Sigmoid colon (tissue), 7 donors: ENCODE measurements around the gene SCUBE1. TPM values are rescaled to one million over a fixed set of nuclear protein-coding genes. Genes with fewer than 3 reads are reported as not detected.

Experiments used
- DNase-seq: peaks from one replicate; pipeline ENCODE4 v3.0.0-alpha.2; 2019
- H3K27ac ChIP-seq, 4 donors: fragments of 200-600 bp; sonication (generic); one replicate each; pipeline ENCODE4 v1.5.1; 2016 to 2019; ENCODE audit warnings: mild to moderate bottlenecking in 1 of 4
- H3K27me3 ChIP-seq, 3 donors: fragments of 200-600 bp; sonication (generic); one replicate each; pipeline ENCODE4 v1.5.1; 2019; ENCODE audit warnings: mild to moderate bottlenecking in 1 of 3
- H3K36me3 ChIP-seq, 4 donors: fragments of 200-600 bp; sonication (generic); one replicate each; pipeline ENCODE4 v1.5.1; 2016 to 2019
- H3K4me1 ChIP-seq, 4 donors: fragments of 200-600 bp; sonication (generic); one replicate each; pipeline ENCODE4 v1.5.1; 2017 to 2019
- H3K4me3 ChIP-seq, 4 donors: fragments of 200-600 bp; sonication (generic); one replicate each; pipeline ENCODE4 v1.5.1; 2017 to 2019; ENCODE audit warnings: mild to moderate bottlenecking in 2 of 4, moderate library complexity in 1 of 4
- H3K9me3 ChIP-seq, 4 donors: fragments of 200-600 bp in 3 of 4; sonication (generic) in 3 of 4; one replicate each; pipeline versions ENCODE4 v1.5.1 to v1.6.1; 2013 to 2019
- CTCF ChIP-seq, 4 experiments: fragments of 450-650 bp in 3 of 4; fragments of 200-600 bp in 1 of 4; IDR thresholded peaks; one replicate each; pipeline ENCODE4 v1.5.1; 2016 to 2019; ENCODE audit warnings: antibody characterized with exemption in 4 of 4, mild to moderate bottlenecking in 3 of 4, moderate library complexity in 2 of 4
- EP300 ChIP-seq, 4 donors: sonication (generic); formaldehyde crosslinking; IDR thresholded peaks; one replicate each; pipeline ENCODE4 v1.6.1; 2017; ENCODE audit warnings: antibody characterized with exemption in 4 of 4
- POLR2A ChIP-seq, 2 donors: fragments of 450-650 bp; IDR thresholded peaks; one replicate each; pipeline ENCODE4 v1.6.1; 2016; ENCODE audit warnings: antibody characterized with exemption in 2 of 2, mild to moderate bottlenecking in 2 of 2, moderate library complexity in 2 of 2
- POLR2AphosphoS5 ChIP-seq, 4 donors: sonication (generic); formaldehyde crosslinking; IDR thresholded peaks; one replicate each; pipeline ENCODE4 v1.6.1; 2017; ENCODE audit warnings: antibody characterized with exemption in 4 of 4
- WGBS, 2 donors: extraction: QIAGEN DNeasy Blood & Tissue Kit; methylation state at CpG; one replicate each; pipeline ENCODE4 v1.1.7; 2013; 5-methylcytosine and 5-hydroxymethylcytosine counted together
- intact Hi-C: fragments of 100-400 bp; cut with DNase I; formaldehyde crosslinking; loops from one replicate; pipeline ENCODE4 v1.15.1; 2023
- polyA plus RNA-seq, 3 donors: library from polyadenylated mRNA; stranded (reverse); fragments of 200-250 nt; gene quantifications; one replicate each; pipeline ENCODE4 v1.2.3, GENCODE V29; 2013
- total RNA-seq, 4 donors: library from RNA; depleted of rRNA; stranded (reverse); fragments of >200 nt; gene quantifications; one replicate each; pipeline ENCODE4 v1.1.0, GENCODE V29; 2016
- donor health status: healthy with polysubstance abuse.
- donor health status: Bipolar disorder and iron deficiency.
- donor health status: healthy.

Gene SCUBE1
- total and polyA plus RNA-seq, 7 donors = 0.23 to 1.1 (median 0.55) TPM

DNA sequence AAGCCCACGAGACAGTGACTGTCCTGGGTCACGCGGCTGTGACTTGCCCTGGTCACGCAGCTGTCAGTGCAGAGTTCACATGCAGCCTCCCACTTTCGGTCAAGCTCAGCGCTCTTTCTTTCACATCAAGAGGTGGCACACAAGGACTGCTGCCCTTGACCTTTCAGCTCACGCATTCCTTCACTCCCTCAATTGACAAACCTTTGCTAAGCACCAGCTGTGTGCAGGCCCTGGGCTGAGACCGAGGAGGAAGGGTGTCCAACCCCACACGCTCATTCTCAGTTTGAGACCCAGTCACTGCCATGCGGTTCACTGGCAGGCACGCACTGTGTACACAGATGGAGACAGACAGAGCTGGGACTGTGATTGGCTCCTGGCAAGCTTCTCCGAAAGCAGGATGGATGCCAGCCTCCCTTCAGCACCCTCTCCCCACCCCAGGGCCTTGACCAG is 70.3 kb downstream of the SCUBE1 start:
- DNase-seq = no peak
- no peak for TF ChIP-seq CTCF (IDR thresholded peaks at IDR 0.05)
- no peak for TF ChIP-seq EP300 (IDR thresholded peaks at IDR 0.05)
- no peak for TF ChIP-seq POLR2AphosphoS5 (IDR thresholded peaks at IDR 0.05)
- no peak for TF ChIP-seq POLR2A (IDR thresholded peaks at IDR 0.05)
- peaks cover 0 to 12% (median 10%) of the 10 kb centered on the region in 3 donors for H3K27me3 ChIP-seq
- no peaks in the 10 kb centered on the region for H3K9me3 ChIP-seq
- intact Hi-C loops = no loop called here
- no peak overlapping the region for H3K4me3 ChIP-seq
- H3K36me3 ChIP-seq = no peaks in the 10 kb centered on the region
- no peak overlapping the region for H3K27ac ChIP-seq
- H3K4me1 ChIP-seq = peaks cover 0 to 4% (median 1%) of the 10 kb centered on the region in 4 donors
- WGBS, 2 donors = 40 to 76% methylated on average over 12 of the region's 12 CpGs

DNA sequence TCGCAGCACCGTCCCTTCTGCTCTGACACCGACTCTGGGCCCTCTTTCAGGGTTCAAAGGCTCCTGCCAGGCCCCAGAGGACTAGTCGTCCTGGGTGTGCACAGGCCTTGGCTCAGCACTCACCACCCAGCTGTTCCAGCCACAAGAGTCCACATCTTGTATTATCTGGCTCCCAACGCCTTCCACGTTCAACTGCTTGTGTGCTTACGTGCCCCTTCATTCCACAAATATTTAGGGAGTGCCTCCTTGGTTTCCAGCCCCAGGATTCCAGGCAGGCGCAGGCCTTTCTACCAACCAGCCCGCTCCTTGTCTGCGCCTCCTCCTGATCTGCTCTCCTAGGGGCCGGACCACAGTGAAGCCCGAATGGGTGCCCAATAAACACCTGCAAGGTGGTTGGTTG is 70.9 kb downstream of the SCUBE1 start:
- intact Hi-C loops = no loop called here
- no peak overlapping the region for H3K27ac ChIP-seq
- H3K4me3 ChIP-seq = no peak overlapping the region
- 63 to 78% methylated on average over 12 of the region's 12 CpGs for WGBS, 2 donors
- H3K27me3 ChIP-seq = peaks cover 0 to 15% (median 10%) of the 10 kb centered on the region in 3 donors
- no peaks in the 10 kb centered on the region for H3K4me1 ChIP-seq
- H3K9me3 ChIP-seq = no peaks in the 10 kb centered on the region
- TF ChIP-seq POLR2A (IDR thresholded peaks at IDR 0.05) = no peak
- TF ChIP-seq CTCF (IDR thresholded peaks at IDR 0.05) = no peak
- TF ChIP-seq EP300 (IDR thresholded peaks at IDR 0.05) = no peak
- no peak for TF ChIP-seq POLR2AphosphoS5 (IDR thresholded peaks at IDR 0.05)
- no peaks in the 10 kb centered on the region for H3K36me3 ChIP-seq
- no peak for DNase-seq

GRCh38 chr22:43270949-43271348 is 72.2 kb downstream of the SCUBE1 start:
- no peak for TF ChIP-seq CTCF (IDR thresholded peaks at IDR 0.05)
- no peak for TF ChIP-seq EP300 (IDR thresholded peaks at IDR 0.05)
- no peak for TF ChIP-seq POLR2AphosphoS5 (IDR thresholded peaks at IDR 0.05)
- no peak for TF ChIP-seq POLR2A (IDR thresholded peaks at IDR 0.05)
- Histone ChIP-seq H3K36me3 (no peaks in the 10 kb centered on the region), H3K4me1 (no peaks in the 10 kb centered on the region), H3K9me3 (no peaks in the 10 kb centered on the region), H3K27ac (no peak overlapping the region), H3K4me3 (no peak overlapping the region), H3K27me3 (peaks cover 0 to 22% (median 17%) of the 10 kb centered on the region in 3 donors)
- WGBS, 2 donors = 78 to 90% methylated on average over 7 of the region's 7 CpGs
- DNase-seq = no peak
- intact Hi-C loops = no loop called here

- no peaks in the 10 kb centered on the region for H3K36me3 ChIP-seq
- no peaks in the 10 kb centered on the region for H3K4me1 ChIP-seq
- H3K4me3 ChIP-seq = no peak overlapping the region
- no peaks in the 10 kb centered on the region for H3K9me3 ChIP-seq
- intact Hi-C loops = no loop called here
- H3K27me3 ChIP-seq = peaks cover 0 to 23% (median 22%) of the 10 kb centered on the region in 3 donors
- no peak for TF ChIP-seq POLR2AphosphoS5 (IDR thresholded peaks at IDR 0.05)
- DNase-seq = no peak
- no peak overlapping the region for H3K27ac ChIP-seq
- WGBS, 2 donors = 69 to 82% methylated on average over 13 of the region's 13 CpGs
These were observed 72.8 kb downstream of the SCUBE1 start for GRCh38 chr22:43270314-43270908.

DNA sequence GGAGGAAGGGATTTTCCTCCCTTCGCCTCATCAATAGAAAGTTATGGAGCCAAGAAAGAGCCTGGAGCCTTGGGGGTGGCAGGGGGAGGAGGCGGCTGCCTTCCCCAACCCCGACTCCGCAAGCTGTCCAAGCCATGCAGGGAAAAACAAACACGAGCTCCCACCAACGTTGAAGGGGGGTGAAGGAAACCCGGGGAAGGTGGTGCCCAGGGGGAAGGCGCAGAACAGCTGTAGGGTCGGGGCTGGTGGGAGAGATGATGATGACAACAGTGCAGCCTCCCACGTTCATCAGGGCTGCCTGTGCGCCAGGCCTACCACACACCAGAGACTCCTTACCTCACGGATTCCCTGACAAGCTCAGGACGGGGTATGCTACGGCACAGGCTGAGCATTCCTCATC is 73.5 kb downstream of the SCUBE1 start:
- intact Hi-C loops = no loop called here
- H3K9me3 ChIP-seq = no peaks in the 10 kb centered on the region
- H3K4me3 ChIP-seq = no peak overlapping the region
- no peaks in the 10 kb centered on the region for H3K4me1 ChIP-seq
- H3K27ac ChIP-seq = no peak overlapping the region
- TF ChIP-seq CTCF (IDR thresholded peaks at IDR 0.05) (no peak), POLR2AphosphoS5 (IDR thresholded peaks at IDR 0.05) (no peak), POLR2A (IDR thresholded peaks at IDR 0.05) (no peak), EP300 (IDR thresholded peaks at IDR 0.05) (no peak)
- H3K36me3 ChIP-seq = no peaks in the 10 kb centered on the region
- 66 to 77% methylated on average over 14 of the region's 14 CpGs for WGBS, 2 donors
- H3K27me3 ChIP-seq = peaks cover 0 to 30% (median 22%) of the 10 kb centered on the region in 3 donors
- DNase-seq = no peak
